HL-60 (cell line): Measurements from ENCODE around the gene TRIP13.

Source experiments
- GABPA ChIP-seq: IDR thresholded peaks from 2 replicates; pipeline ENCODE4 v1.6.1; 2012; ENCODE audit warnings: low read depth
- POLR2AphosphoS5 ChIP-seq: IDR thresholded peaks from 2 replicates; pipeline ENCODE4 v1.6.1; 2012; ENCODE audit warnings: low read depth
- TF ChIP-seq, protein P1 (sequence below): IDR thresholded peaks from one replicate; pipeline ENCODE4 v1.5.1; 2011; ENCODE audit warnings: low read length, control low read depth, inconsistent platforms; ENCODE audit not compliant: insufficient read depth
- TF ChIP-seq, protein P2 (sequence below): IDR thresholded peaks from 2 replicates; pipeline ENCODE4 v1.6.1; 2012; ENCODE audit warnings: low read depth; ENCODE audit not compliant: insufficient replicate concordance

DNA sequence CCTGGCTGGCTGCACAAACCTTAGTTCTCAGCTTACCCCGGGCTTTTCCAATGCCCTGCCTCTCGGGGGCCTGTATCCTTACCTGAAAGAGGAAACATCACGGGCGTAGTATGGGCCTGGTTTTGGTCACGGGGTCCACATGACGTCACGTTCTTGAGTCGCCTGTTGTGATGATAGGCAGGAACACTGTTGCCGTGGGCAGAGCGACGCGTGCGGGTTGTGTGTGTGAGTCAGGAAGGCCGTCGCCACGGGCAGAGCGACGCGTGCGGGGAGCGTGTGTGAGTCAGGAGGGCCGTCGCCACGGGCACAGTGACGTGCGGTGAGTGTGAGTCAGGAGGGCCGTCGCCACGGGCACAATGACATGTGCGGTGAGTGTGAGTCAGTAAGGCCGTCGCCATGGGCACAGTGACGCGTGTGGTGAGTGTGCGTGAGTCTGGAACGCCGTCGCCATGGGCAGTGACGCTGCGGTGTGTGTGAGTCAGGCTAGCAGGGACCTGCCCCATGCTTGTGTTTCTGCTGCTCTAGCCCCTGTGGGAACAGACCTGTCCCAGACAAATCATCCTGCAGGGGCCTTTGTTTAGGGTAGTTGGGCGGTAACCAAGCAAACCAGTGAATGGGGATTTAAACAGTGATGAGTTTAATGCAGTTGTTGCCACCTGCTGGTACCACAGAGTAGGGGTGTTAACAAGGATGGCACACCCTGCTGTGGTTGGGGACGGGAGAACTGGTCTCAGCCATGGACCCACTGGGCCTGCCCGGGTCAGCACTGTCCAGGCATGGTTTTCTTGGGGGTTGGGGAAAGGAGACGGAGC lies 19.8 kb downstream of the TRIP13 start:
- TF ChIP-seq, protein P1, sequence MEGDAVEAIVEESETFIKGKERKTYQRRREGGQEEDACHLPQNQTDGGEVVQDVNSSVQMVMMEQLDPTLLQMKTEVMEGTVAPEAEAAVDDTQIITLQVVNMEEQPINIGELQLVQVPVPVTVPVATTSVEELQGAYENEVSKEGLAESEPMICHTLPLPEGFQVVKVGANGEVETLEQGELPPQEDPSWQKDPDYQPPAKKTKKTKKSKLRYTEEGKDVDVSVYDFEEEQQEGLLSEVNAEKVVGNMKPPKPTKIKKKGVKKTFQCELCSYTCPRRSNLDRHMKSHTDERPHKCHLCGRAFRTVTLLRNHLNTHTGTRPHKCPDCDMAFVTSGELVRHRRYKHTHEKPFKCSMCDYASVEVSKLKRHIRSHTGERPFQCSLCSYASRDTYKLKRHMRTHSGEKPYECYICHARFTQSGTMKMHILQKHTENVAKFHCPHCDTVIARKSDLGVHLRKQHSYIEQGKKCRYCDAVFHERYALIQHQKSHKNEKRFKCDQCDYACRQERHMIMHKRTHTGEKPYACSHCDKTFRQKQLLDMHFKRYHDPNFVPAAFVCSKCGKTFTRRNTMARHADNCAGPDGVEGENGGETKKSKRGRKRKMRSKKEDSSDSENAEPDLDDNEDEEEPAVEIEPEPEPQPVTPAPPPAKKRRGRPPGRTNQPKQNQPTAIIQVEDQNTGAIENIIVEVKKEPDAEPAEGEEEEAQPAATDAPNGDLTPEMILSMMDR = no peak
- no peak for TF ChIP-seq POLR2AphosphoS5
- TF ChIP-seq, protein P2, sequence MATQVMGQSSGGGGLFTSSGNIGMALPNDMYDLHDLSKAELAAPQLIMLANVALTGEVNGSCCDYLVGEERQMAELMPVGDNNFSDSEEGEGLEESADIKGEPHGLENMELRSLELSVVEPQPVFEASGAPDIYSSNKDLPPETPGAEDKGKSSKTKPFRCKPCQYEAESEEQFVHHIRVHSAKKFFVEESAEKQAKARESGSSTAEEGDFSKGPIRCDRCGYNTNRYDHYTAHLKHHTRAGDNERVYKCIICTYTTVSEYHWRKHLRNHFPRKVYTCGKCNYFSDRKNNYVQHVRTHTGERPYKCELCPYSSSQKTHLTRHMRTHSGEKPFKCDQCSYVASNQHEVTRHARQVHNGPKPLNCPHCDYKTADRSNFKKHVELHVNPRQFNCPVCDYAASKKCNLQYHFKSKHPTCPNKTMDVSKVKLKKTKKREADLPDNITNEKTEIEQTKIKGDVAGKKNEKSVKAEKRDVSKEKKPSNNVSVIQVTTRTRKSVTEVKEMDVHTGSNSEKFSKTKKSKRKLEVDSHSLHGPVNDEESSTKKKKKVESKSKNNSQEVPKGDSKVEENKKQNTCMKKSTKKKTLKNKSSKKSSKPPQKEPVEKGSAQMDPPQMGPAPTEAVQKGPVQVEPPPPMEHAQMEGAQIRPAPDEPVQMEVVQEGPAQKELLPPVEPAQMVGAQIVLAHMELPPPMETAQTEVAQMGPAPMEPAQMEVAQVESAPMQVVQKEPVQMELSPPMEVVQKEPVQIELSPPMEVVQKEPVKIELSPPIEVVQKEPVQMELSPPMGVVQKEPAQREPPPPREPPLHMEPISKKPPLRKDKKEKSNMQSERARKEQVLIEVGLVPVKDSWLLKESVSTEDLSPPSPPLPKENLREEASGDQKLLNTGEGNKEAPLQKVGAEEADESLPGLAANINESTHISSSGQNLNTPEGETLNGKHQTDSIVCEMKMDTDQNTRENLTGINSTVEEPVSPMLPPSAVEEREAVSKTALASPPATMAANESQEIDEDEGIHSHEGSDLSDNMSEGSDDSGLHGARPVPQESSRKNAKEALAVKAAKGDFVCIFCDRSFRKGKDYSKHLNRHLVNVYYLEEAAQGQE = no peak
- TF ChIP-seq GABPA = no peak
